Measurements from ENCODE around the gene PTPN2. TPM values are rescaled to one million over a fixed set of nuclear protein-coding genes. Genes with fewer than 3 reads are reported as not detected.

Gene PTPN2
- total and polyA plus RNA-seq, 9 of the 15 experiments (the other 6 are each of a cell fraction or from before 2014, with no cell fraction given), result 36.6 to 66.4 (median 43.8) TPM

GRCh38 chr18:12883372-12883683 is 709 bp downstream of the PTPN2 start (continued):
- TF ChIP-seq YY1 (IDR thresholded peaks at IDR 0.05; ENCODE audit: borderline replicate concordance in 1 of 3, control insufficient read depth in 1 of 3, extremely low read depth in 1 of 3, insufficient read depth in 3 of 3, insufficient read length in 1 of 3, insufficient replicate concordance in 2 of 3, low read depth in 1 of 3, low read length in 2 of 3), result no peak
- no peak for TF ChIP-seq EWSR1 (IDR thresholded peaks at IDR 0.05; ENCODE audit: borderline replicate concordance, low read depth, partially characterized antibody)
- 0 out of 2 replicates have a peak, but pooled peaks have one; percentile 31 for TF ChIP-seq SIN3B (IDR thresholded peaks at IDR 0.05; ENCODE audit: low read depth)
- TF ChIP-seq CREB5 (CRISPR knock-in tag; IDR thresholded peaks at IDR 0.05), result no peak
- no peak for TF ChIP-seq KAT8 (IDR thresholded peaks at IDR 0.05; ENCODE audit: low read depth)
- no peak for TF ChIP-seq CXXC5 (CRISPR knock-in tag; IDR thresholded peaks at IDR 0.05)
- peak; percentile 20; the same call in 1 of the 2 replicates for TF ChIP-seq DMBX1 (CRISPR knock-in tag; IDR thresholded peaks at IDR 0.05; ENCODE audit: borderline replicate concordance)
- TF ChIP-seq REST (IDR thresholded peaks at IDR 0.05; ENCODE audit: borderline replicate concordance), result no peak
- 0 out of 2 replicates have a peak, but pooled peaks have one; percentile 4 for TF ChIP-seq REST (CRISPR knock-in tag; IDR thresholded peaks at IDR 0.05; ENCODE audit: low read depth)
- no peak for TF ChIP-seq ZNF174 (CRISPR knock-in tag; IDR thresholded peaks at IDR 0.05)
- no peak for TF ChIP-seq ZFP36 (IDR thresholded peaks at IDR 0.05; ENCODE audit: low read depth, low read length, partially characterized antibody)
- TF ChIP-seq KAT2B (IDR thresholded peaks at IDR 0.05; ENCODE audit: low read depth, low read length), result no peak
- 0 out of 2 replicates have a peak, but pooled peaks have one; percentile 1 for TF ChIP-seq GTF2E2 (tag; IDR thresholded peaks at IDR 0.05)
- TF ChIP-seq SIN3A (IDR thresholded peaks at IDR 0.05; ENCODE audit: borderline replicate concordance in 2 of 2, control insufficient read depth in 1 of 2, low read depth in 2 of 2, low read length in 2 of 2), result 0 out of 4 replicates have a peak, but pooled peaks of 1 of the 2 experiments have one; percentile 8
- TF ChIP-seq SMARCB1 (IDR thresholded peaks at IDR 0.05; ENCODE audit: insufficient read length, low read depth), result no peak
- TF ChIP-seq, protein P1, sequence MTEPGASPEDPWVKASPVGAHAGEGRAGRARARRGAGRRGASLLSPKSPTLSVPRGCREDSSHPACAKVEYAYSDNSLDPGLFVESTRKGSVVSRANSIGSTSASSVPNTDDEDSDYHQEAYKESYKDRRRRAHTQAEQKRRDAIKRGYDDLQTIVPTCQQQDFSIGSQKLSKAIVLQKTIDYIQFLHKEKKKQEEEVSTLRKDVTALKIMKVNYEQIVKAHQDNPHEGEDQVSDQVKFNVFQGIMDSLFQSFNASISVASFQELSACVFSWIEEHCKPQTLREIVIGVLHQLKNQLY (CRISPR knock-in tag; conservative IDR thresholded peaks at IDR 0.05), result 0 out of 4 replicates have a peak, but pooled peaks of 1 of the 2 experiments have one; percentile 13
- no peak for TF ChIP-seq ZC3H8 (IDR thresholded peaks at IDR 0.05)
- 0 out of 2 replicates have a peak, but pooled peaks have one; percentile 44 for TF ChIP-seq SRSF1 (IDR thresholded peaks at IDR 0.05; ENCODE audit: low read depth, low read length)

Data from K562 (cell line).